NCI-H774 (cell line): Measurements from ENCODE around the gene GPC3.
"Not testable (repeated sequence)": the region's sequence is repeated elsewhere in the genome, so short reads cannot be mapped to it uniquely, and the experiment has no call there.

Source experiments
- DNase-seq: peaks from one replicate; lab custom pipeline; 2025; lab: John Stamatoyannopoulos, UW

The GPC3 gene

DNA sequence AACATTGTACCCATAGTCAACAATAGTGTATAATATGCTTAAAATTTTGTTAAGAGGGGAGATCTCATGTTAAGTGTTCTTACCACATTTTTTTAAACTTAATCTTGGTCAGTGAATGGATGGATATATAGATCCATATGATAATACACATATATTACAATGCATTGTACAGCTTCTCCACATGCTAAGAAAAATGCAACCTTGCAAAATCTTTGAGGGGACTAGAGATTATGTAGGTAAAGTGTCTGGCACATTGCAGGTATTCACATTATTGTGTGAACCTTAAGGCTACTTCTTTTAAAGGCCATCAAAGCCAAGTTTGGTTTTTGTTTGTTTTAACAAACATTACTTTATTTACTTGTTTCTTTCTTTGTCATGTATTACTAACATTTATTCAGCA lies 10.4 kb upstream of the GPC3 start:
- no peak for DNase-seq

DNA sequence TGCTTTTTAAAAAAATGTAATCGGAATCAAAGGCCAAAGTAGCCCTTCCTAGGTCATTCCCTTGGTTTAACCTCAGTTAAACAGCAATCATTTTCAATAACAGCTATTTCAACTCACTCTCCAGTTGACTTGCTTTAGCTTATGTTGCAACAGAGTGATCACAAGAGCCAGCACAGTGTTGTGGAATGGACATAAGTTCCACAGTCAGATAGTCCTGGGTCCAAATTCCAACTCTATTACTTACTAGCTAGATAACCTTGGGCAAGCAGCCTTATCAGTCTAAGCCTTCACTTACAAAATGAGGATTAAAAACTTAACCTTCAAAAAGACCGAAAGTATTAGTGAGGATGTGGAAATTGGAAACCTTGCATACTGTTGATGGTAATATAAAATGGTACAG lies 9.2 kb upstream of the GPC3 start:
- no peak for DNase-seq

DNA sequence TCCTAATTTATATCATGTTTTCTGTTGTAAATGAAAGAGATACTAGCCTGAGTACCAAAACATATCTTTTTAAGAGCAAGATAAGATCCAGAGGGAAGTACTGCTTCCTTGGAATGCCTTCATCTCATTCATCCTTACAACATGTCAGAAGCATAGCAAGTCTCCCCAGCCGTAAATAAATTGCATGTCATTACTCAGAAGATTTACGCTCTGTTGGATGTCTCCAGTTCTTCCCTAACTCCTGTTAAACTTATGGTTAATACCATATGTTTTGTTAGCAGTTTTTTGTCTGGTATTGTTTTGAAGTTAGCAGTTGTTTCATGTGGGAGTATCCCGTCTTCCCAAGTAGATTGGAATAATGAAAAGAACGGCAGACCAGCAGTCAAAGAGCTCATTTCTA lies 7.5 kb upstream of the GPC3 start:
- no peak for DNase-seq

DNA sequence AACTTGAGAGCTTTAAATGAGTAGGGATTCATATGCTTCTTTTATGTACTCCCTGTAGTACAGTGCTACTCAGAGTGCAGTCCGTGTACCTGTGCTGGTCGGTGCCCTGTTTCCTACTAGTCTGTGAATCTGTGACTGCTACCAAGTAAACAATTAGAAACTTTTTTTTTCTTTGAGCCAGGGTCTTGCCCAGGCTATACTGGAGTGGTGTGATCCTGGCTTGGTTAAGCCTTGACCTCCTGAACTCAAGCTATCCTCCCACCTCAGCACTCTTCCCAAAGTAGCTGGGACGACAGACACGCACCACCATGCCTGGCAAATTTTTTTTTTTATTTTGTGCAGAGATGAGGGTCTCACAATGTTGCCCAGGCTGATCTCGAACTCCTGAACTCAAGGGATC lies 6.4 kb upstream of the GPC3 start:
- DNase-seq = no peak

DNA sequence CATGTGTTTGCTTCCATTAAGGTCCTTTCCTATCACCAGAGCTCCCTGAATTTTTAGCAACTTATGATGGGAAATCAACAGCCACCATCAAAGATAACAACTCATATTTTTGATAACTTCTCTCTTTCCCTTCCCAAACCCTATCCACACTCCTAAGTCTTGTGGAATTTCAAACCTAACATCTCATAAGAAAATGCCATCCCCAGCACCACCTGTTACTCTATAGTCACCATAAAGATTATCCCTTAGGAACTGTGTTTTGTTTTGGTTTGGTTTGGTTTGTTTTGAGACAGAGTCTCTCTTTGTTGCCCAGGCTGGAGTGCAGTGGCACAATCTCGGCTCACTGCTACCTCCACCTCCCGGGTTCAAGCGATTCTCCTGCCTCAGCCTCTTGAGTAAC lies 5.7 kb upstream of the GPC3 start:
- not testable (repeated sequence) for DNase-seq

DNA sequence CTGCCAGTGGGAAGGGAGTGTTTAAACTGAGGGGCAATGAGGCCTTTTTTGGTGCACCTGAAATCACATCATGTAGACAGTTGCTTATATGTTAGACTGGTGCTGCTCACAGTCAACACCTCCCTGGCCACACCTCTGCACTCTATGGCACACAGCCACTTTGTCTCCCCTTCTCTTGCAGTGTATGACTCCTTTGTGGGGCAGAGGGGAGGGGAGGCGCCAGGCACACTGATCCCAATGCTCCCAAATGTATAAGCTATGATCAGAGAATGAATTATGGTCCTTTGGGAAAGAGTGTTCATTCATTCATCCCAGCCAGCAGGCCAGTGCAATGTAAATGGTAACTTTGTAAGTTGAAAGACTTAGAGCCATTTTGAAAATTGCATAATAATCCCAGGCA lies 4.6 kb upstream of the GPC3 start:
- no peak for DNase-seq

DNA sequence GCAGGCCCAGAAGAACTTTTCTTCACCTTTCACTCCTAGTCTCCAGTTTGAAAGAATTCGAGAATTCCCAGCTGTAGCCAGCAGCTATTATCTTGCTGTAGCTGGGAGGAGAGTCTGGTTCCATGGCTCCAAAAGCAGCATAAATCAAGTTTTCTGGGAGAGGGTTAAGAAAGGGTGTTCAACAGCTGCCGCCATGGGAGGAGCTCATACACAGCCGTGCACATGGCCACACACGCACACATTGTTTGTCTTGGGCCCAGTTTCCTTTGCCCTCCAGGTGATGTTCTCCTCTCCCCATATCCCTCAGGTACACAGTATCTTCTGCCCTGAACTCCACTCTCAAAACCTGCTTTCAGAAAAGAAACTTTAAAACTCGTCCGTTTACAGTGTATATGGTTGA lies 4.1 kb upstream of the GPC3 start:
- DNase-seq = no peak

DNA sequence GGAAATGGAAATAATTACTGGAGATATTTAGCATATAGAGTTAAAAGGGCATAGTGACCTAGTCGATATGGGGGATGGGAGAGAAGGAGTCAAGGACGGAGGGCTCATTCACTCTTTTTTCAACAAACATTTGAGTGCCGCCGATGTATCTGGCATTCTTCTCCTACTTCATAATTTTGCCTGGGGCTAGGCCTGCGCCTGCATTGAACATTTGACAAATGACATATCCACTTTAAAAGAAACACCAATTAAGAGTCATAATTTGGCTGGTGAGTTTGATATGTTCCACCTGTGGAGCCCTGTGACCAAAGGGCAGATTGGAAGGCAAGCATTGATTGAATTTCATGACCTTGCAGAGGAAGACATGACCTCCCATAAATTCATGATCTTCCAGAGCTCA lies 2.6 kb upstream of the GPC3 start:
- no peak for DNase-seq

DNA sequence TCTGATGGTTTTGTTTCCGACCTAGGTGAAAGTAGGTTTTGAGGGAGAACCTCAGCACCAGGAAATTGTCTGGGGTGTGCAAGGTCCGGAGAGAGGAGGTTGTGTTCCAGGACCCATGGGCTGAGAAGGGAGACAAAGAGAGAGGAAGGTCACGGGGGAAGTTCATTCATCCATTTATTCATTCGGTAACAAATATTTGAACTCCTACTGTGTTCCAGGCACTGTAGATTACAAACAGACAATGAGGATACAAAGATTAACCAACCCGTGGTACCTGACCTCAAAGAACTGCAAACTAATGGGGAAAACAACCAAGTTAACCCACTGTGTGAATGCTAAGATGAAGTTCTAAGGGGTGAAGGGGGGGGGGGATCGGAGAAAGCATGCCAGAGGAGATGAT lies 1.8 kb upstream of the GPC3 start:
- no peak for DNase-seq

DNA sequence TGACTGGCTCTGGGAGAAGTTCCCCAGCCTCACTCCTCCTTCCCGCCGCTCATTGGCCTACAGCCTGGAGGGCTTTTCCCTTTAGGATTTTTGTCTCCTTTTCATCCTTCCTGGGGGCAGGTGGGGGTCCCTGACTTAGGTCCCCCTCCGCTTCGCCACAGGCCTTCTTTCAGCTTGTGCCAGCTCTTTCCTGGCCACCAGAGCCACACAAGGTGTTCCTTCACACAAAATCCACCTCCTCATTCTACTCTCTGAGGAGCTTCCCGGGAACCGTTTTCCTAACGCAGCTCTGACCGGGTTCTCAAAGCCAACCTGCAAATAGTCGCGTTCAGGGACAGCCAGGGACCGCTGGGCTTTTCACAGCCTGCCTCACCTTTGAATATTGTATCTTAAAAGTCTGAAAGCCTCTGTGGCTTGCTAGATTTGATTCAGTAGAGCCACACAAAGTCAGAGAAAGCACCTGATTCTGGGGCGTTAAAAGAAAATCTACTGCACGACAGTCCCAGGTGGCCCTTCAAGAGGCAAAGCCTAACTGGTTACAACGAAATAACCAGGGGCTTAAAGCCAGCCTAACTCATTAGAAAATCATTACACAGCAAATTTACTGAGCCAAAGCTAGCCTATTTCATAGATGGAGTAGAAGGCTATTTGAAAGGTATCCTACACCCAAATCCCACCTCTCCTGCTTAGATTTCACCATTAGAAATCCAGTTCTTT lies 731 bp upstream of the GPC3 start:
- no peak for DNase-seq

DNA sequence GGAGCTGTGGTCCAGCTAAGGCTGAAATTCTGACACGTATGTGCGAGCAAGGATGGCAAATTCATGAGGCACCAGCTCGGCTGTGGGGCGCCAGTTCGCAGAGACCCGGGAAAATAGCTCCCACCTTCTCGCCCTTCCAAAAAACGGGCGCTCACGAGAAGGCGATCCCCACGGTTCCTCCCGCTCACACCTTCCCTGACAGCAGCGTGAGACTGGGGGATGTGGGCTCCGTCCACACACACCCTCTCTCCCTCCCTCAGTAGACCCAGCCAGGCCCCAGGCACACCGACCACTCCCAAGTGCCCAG lies 584 bp downstream of the GPC3 start:
- DNase-seq = no peak

DNA sequence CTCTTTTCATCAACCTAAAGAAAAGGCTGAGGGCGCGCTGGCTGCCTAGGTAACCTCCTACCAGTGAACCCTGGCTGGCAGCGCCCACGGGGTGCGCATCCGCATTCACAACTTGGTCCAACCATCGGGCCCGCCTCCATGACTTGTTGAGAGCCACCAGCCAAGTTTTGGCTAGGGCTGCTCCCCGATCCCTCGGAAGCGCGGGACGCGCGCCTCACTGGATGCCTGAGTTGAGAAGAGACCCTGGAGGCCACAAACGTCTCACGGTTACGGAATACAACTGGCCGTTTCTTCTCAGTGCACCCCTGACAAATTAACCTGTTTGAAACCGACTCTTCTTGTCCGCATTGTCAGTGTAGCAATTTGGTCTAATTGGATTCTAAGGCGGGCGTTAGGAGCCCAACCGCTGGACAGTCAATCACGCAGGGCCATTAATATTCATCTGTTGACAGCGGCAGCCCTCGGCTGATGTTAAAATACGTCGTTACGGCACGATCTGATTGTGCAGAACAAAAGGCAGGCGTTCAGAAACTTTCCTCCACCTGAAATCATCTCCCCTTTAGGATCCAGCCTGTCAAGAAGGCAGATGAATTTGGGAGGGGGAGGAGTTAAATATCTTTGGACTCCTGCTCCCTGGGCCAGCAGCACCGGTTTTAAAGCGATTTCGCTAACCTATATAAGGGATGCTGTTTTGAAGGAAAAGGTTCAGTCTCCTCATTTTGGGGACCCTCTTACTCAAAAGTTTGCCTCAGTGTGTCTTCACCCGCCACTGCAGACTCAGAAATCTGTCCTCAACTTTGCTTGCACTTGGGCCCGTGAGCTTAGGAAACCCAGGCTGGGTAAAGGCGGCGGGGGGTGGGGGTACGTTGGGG lies 1.2 kb downstream of the GPC3 start:
- DNase-seq = no peak

DNA sequence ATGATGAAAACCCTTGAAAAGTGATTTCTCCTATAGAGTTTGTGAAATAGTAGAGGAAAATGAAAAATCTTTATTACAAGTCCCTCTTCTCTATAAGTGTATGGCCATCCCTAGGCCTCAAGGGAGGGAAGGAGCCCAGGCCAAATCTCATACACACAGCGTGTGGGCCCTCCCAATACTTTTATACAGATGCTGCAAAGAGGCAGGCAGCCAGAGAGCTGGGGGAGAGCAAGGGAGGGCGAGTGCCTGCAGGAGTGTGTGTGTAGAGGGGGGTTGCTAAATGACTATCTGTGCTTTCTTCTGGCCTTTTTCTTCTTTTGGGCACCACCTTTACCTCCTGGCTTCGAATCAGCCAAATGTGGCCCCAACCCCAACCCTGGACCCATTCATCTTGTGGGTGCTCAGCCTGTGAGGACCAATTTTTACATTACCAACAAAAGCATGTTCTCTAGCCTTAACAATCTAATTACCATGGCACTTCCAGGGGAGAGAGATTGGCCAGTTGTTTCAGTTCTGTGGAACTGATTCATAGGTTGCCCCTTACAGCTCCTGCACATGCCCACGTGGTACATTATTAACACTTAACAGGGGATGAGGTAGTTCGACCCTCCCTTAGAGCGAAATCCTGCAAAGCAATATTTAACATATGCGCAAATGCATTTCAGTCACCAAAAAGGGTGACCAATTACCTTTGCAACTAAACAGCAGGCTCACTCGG lies 2.0 kb downstream of the GPC3 start:
- DNase-seq = no peak

DNA sequence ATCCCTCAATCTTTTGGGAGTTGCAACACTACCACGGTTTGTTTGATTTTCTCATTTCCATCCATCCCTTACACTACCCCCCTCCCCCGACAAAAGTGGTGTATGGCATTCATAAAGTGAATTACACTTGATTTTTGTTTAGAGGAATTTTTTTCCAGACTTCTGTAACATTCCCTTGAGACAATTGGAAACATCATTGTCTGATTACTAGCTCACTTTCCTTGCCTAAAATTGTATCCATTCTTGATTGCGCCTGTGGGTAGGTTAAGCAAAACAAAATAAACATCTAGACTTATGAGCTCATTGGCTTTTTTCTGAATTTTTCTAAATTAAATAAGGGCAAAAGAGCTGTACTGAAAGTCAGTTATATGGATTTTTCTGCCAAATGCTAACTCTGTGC lies 3.5 kb downstream of the GPC3 start:
- DNase-seq = no peak

DNA sequence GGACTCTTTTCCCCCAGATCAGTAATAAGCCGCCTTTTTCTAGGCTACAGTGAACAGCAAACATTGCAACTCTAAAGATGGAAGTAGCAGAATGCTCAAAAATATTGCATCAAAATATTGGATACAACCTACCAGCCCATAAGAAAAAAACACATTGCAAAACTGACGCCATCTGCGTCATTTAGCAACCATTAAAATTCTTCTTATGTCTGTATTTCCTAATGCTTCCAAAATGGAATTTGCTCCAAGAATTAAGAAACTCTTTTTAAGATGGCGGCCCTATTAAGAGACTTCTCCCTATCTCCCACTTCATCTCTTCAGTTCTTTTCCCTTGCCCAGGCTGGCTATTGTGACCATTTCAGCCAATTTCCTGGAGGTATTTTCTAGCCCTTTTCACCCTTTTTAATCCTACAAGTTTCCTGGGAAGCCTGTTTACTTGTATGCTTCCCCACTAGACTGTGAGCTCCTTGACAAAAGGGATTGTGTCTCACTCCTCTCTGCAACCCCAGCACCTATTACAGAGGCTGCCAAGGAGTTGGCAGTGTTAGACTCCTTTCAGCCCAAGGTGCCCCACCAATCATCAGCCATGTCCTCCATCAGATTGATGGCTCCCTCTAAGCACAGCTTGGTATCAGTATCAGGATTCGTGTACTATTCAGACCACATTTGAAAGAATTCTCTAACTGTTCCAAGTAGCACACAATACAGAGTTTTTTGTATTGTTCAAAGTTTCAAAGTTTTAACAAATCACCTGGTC lies 4.4 kb downstream of the GPC3 start:
- no peak for DNase-seq

DNA sequence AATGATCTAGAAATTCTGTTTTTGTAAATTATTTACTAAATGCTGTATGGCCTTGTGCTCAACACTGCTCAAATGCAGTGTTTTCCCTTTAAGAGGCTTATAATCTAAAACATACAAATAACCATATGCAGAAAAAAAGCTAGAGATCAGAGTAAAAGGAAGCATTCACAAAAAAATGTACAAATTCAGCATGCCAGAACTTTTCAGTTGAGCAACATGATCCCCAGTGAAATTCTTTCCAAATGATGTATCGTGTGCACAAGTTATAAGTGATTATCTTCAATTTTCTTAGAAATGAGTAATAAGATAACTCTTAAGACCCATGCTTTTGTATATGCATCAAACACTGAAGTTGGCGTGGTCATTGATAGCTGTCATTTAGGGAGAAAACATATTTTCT lies 5.0 kb downstream of the GPC3 start:
- no peak for DNase-seq

DNA sequence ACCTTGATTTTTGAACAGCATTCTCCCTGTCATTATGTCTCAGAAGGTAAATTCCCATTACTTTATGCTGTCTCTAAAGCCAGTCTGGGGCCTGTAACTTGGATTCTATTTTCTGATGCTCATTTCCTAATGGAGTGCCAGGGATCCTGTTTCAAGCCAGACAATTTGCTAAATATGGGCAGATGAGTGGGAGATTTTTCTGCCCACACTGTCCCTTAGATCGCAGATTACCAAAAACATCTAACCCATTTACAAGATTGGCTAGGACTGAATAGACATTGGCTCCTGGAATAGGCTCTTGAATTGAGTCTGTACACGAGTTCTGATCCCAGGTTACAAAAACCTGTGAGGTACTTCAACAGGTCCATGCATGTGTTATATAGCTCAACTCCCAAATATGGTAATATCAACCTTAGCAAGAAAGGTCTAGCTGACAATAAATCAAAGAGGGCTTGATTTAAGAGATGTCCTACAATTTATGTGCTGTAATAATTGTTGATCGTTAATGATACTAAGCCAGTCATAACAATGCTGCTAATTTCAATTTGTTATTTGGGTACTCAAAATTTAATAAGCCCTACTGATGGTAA lies 5.7 kb downstream of the GPC3 start:
- no peak for DNase-seq

DNA sequence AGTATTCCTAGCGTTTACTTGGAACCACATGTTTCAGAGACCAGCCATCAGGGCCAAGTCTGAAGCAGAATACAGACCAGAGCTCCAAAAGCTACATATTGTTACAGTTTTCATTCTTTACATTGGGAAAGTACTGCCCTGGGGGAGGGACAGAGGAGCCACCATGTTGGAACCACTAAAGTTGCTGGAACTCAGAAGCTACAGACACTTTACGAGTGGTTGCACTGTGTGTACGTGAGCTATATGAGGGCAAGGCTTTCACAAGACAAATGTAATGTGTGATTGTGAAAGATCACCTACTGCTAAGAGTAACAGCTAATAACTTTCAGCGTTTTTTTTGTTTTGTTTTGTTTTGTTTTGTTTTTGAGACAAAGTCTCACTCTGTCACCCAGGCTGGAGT lies 11.7 kb downstream of the GPC3 start:
- DNase-seq = no peak

DNA sequence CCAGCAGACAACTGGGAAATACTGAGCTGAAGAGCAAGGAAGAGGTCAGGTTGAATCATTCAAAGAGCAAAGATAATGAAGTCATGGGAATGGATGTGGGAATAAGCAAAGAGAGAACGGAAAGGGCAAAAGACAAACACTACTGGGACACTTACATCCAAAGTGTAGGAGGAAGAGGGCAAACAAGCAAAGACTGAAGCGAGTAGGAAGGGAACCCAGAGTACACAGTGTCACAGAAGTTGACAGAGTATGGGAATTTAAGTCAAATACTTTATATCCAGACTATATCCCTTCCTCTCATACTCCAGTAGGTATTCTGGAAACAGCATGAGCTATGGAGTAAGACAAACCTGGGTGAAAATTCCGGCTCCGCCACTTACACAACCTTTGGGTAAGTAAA lies 12.5 kb downstream of the GPC3 start:
- no peak for DNase-seq

DNA sequence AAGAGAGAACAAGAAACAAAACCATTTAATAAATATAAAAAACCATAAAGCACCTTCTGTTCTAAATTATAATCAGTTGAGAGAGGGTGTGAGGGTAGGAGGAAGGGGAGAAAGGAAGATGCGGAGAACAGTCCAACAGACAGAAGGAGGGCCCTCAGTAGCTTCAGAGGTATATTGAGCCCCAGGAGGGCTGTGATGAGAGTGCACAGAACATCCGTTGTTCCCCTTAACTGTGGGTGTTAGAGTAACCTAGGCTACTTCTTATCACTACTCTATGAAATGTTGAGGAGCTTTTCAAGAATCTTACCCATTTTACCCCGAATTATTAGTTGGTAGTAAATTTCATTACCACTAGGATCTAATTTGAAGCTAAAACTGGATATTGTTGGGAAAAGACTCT lies 13.8 kb downstream of the GPC3 start:
- DNase-seq = no peak

DNA sequence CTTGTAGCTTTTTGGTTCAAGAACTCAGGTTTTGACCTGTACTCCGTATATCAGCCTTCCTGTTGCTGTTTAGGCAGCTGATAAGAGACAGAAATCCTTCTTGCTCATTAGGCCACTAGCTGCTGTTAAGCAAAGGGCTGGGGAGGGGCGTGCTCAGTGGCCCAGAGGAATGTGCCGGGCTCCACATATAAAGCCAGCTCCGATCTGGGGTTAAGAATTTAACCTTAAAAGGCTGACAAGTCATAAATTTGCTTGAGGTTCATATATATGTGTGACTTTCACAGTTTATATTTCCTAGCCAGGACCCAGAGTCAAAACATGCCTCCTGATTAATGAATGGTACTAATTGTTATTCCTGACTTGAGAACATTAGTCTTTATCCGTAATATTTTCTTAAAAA lies 15.3 kb downstream of the GPC3 start:
- no peak for DNase-seq

DNA sequence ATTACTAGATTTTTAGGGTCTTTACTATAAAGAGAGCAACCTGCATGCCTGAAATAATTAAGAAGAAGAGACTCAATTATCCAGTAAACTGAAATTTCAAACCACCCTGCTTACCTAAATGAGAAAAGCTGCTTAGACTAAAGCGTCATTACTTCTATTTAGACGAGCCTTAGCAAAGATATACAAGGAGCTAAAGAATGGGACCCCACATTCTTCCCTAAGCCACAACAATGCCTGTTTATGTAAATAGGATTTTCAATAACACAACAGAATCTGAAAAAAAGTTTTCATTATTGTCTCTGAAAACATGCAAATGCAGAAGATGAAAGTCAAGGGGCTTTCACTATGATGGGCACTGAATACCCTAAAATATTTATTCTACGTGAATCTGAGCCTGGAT lies 16.2 kb downstream of the GPC3 start:
- no peak for DNase-seq
